Brain microvascular endothelial cell (primary cell): Measurements from ENCODE around the gene LRRC26.

Experiments used
- DNase-seq: peaks from one replicate; pipeline ENCODE4 v3.0.0-alpha.2; 2020
- H3K27ac ChIP-seq: fragments of 250-450 bp; sonication (Bioruptor Pico); 2 replicates; pipeline ENCODE4 v1.5.1; 2020; ENCODE audit warnings: mild to moderate bottlenecking, moderate library complexity
- H3K27me3 ChIP-seq: fragments of 250-450 bp; sonication (Bioruptor Pico); replicated peaks from 2 replicates; pipeline ENCODE4 v1.5.1; 2020; ENCODE audit warnings: mild to moderate bottlenecking
- H3K36me3 ChIP-seq: fragments of 250-450 bp; sonication (Bioruptor Pico); replicated peaks from 2 replicates; pipeline ENCODE4 v1.5.1; 2020; ENCODE audit warnings: mild to moderate bottlenecking
- H3K4me3 ChIP-seq: 2 replicates; pipeline ENCODE4 v1.5.1; 2011; ENCODE audit warnings: low read depth, mild to moderate bottlenecking, control low read depth, low read length, moderate library complexity
- in situ Hi-C: cut with HindIII; loops from 2 replicates; pipeline ENCODE4 v1.10.0; 2017; ENCODE audit warnings: low sequenced_read_pairs, low pct_ligation_motif_present
- TF ChIP-seq, protein P1 (sequence below): IDR thresholded peaks from 2 replicates; pipeline ENCODE4 v1.5.1; 2011; ENCODE audit warnings: low read depth, mild to moderate bottlenecking, moderate library complexity, low read length, control low read depth, inconsistent platforms; ENCODE audit errors: missing control alignments

LRRC26 gene

DNA sequence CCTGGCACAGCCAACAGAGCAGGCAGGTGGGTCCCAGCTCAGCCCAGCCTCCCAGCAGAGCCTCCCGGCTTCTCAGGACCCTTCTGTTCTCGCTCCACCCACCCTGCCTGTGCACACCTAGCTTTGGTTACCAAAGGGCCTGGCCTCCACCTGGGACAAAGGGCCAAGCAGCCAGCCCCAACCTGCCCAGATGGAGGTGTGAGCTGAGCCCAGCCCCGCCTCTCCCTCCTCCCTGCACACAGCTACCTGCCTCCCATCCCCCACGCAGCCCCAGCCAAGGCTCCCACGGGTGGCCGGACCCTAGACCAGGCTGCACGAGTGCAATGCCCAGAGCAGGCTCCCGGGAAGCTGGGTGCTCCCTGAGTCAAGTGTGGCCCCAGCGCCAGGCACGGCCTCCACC is 25.1 kb upstream of the LRRC26 start:
- no peak overlapping the region for H3K27ac ChIP-seq
- TF ChIP-seq, protein P1, sequence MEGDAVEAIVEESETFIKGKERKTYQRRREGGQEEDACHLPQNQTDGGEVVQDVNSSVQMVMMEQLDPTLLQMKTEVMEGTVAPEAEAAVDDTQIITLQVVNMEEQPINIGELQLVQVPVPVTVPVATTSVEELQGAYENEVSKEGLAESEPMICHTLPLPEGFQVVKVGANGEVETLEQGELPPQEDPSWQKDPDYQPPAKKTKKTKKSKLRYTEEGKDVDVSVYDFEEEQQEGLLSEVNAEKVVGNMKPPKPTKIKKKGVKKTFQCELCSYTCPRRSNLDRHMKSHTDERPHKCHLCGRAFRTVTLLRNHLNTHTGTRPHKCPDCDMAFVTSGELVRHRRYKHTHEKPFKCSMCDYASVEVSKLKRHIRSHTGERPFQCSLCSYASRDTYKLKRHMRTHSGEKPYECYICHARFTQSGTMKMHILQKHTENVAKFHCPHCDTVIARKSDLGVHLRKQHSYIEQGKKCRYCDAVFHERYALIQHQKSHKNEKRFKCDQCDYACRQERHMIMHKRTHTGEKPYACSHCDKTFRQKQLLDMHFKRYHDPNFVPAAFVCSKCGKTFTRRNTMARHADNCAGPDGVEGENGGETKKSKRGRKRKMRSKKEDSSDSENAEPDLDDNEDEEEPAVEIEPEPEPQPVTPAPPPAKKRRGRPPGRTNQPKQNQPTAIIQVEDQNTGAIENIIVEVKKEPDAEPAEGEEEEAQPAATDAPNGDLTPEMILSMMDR = no peak
- no peaks in the 10 kb centered on the region for H3K27me3 ChIP-seq
- DNase-seq = no peak
- in situ Hi-C loops = no loop called here
- no peak overlapping the region for H3K4me3 ChIP-seq
- peaks cover 11% of the 10 kb centered on the region for H3K36me3 ChIP-seq

DNA sequence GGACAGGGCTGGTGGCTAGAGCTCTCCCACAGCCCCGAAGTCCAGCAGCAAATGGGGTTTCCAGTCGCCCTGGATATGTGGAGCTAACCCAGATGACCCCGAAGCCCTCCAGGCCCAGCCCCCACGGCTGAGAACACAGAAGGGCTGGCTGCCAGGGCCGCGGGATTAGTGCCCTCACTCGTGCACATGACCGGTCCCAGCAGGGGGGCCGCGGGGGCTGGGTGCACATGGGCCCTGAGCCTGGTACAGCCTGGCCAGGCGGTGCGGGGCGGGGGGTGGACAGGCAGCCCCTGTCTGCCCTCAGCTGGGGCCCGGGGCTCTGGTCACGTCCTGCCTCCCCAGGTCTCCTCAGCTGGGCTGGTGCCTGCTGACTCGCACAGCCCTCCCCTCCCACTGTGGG is 24.5 kb upstream of the LRRC26 start:
- in situ Hi-C loops = no loop called here
- no peak for DNase-seq
- no peaks in the 10 kb centered on the region for H3K27me3 ChIP-seq
- no peak overlapping the region for H3K4me3 ChIP-seq
- TF ChIP-seq, protein P1 = no peak
- H3K27ac ChIP-seq = no peak overlapping the region
- H3K36me3 ChIP-seq = peaks cover 13% of the 10 kb centered on the region

DNA sequence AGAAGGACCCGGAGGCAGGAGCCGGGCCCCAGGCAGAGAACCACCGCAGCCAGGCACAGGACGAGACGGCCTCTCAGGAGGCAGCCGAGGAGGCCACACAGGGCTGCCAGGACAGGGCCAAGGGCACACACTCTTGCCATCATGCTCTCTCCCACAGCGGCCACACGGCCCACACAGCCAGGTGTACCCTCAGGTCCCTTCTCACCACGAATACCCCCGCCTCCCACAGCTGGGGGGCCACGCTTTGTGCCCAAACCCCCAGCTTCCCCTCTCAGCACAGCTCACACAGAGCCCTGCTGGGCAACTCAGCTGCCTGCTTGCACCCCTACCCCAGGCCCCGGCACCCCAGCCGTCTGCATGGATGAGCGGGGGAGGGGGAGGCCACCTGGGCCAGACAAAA is 23.9 kb upstream of the LRRC26 start:
- Histone ChIP-seq H3K27me3 (no peaks in the 10 kb centered on the region), H3K27ac (no peak overlapping the region), H3K4me3 (no peak overlapping the region), H3K36me3 (peaks cover 13% of the 10 kb centered on the region)
- DNase-seq = no peak
- in situ Hi-C loops = no loop called here
- TF ChIP-seq, protein P1 = no peak

DNA sequence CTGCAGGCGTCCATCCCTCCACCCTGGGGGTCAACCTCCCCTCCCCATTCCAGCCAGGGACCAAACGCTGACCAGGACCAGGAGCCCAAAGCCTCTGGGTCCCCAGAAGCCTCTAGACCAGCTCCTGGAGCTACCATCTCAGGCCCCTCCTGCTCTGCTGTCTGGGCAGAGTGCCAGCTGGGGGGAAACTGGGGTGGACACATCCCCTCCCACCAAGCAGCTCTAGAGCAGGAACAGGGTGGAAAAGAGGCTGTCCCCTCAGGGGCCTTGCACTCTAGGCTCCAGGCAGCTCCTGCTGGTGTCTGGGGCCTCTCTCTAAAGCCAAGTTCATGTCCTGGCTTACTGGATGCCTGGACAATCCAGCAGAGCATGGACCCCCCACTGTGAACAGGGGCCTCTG is 23.0 kb upstream of the LRRC26 start:
- peaks cover 13% of the 10 kb centered on the region for H3K36me3 ChIP-seq
- no peaks in the 10 kb centered on the region for H3K27me3 ChIP-seq
- H3K27ac ChIP-seq = no peak overlapping the region
- H3K4me3 ChIP-seq = no peak overlapping the region
- in situ Hi-C loops = no loop called here
- DNase-seq = no peak
- TF ChIP-seq, protein P1 = no peak

DNA sequence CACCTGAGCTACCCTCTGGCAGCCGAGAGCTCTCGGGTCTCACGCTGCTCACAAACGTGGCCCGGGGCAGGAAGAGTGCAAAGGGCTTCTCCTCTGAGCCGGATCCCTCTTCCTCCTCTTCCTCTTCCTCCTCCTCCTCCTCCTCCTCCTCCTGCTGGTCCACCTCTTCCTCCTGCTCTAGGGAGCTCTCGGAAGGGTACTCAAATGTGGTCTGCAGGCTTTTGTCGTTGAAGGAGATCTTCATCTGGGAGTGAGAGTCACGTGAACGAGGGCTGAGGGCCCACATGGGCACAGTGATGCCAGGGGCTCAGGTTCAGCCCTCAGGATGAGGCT is 22.6 kb upstream of the LRRC26 start:
- in situ Hi-C loops = no loop called here
- Histone ChIP-seq H3K27me3 (no peaks in the 10 kb centered on the region), H3K27ac (no peak overlapping the region)

DNA sequence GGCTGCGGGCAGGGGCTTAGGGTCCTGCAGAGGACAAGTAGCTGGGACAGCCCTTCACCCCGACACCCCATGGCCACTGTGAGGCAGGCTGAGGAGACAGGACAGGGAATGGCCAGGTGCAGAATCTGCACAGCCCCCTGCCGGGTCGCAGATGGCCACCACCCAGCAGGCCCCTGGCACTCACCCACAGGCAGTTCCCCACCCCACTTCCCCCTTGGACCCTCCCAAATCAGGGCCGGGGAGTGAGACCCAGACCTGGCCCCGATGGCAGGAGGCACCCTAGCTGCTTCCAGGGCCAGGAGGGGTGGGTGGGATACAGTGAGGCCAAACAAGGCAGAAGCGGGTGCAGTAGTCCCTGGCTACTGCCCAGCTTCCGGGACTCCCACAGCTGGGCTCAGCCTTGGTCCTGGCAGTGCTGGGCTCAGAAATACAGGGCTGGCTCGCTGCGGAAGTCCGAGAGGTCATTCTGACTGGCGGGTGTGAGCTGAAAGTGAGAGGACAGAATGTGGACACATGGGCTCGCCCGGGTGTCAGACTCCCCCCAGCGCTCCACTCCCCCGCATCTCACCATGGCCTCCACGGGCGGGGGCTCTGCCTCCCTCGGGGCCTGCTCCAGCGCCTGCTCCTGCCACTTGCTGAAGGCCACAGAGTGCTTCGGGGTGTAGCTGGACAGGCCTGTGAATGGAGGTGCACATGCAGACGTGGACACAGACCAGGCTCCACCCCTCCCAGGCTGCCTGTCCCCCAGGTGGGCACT is 22.0 kb upstream of the LRRC26 start:
- Histone ChIP-seq H3K36me3 (peaks cover 13% of the 10 kb centered on the region), H3K27ac (no peak overlapping the region), H3K4me3 (no peak overlapping the region), H3K27me3 (no peaks in the 10 kb centered on the region)
- TF ChIP-seq, protein P1 = no peak
- no peak for DNase-seq
- in situ Hi-C loops = no loop called here

More for the DNA sequence above, 22.6 kb upstream of the LRRC26 start:
- Histone ChIP-seq H3K4me3 (no peak overlapping the region), H3K36me3 (peaks cover 13% of the 10 kb centered on the region)
- TF ChIP-seq, protein P1 = no peak
- DNase-seq = no peak
